Umbilical cord (tissue), 2 donors: Measurements from ENCODE around the gene HHLA2. TPM values are rescaled to one million over a fixed set of nuclear protein-coding genes. Genes with fewer than 3 reads are reported as not detected.
A peak's percentile ranks its signal among the peaks of the same experiment; 100 is the strongest.

ENCODE experiments used
- DNase-seq: peaks from one replicate; pipeline ENCODE4 v3.0.0-alpha.2; 2015; ENCODE audit warnings: low spot score
- total RNA-seq: library from RNA; depleted of rRNA; stranded (reverse); fragments of >200 nt; gene quantifications from one replicate; pipeline ENCODE4 v1.2.3, GENCODE V29; 2014; ENCODE audit warnings: low replicate concordance; ENCODE audit not compliant: insufficient read depth

Gene HHLA2
- total RNA-seq, 1 donor from 2014 or later, result 1.4 TPM

GRCh38 chr3:108298056-108298455, 1.7 kb downstream of the HHLA2 start:
- no peak for DNase-seq

- DNase-seq, result no peak
Measured at GRCh38 chr3:108300103-108300849, 3.9 kb downstream of the HHLA2 start.

- no peak for DNase-seq
Measured at GRCh38 chr3:108301695-108302404, 5.5 kb downstream of the HHLA2 start.

GRCh38 chr3:108302570-108302969, 6.2 kb downstream of the HHLA2 start:
- no peak for DNase-seq

- DNase-seq, result no peak
Measured at GRCh38 chr3:108305484-108306172, 9.3 kb downstream of the HHLA2 start.

GRCh38 chr3:108311797-108312196, 15.4 kb downstream of the HHLA2 start:
- DNase-seq, result peak; percentile 82

GRCh38 chr3:108312656-108313055, 16.3 kb downstream of the HHLA2 start:
- peak; percentile 60 for DNase-seq

GRCh38 chr3:108315767-108316301, 19.5 kb downstream of the HHLA2 start:
- no peak for DNase-seq

- peak; percentile 63 for DNase-seq
Measured at GRCh38 chr3:108319428-108320082, 23.2 kb downstream of the HHLA2 start.

GRCh38 chr3:108320746-108321350, 24.5 kb downstream of the HHLA2 start:
- DNase-seq, result no peak

GRCh38 chr3:108322352-108322751, 26.0 kb downstream of the HHLA2 start:
- DNase-seq, result no peak

- DNase-seq, result no peak
Measured at GRCh38 chr3:108324177-108324576, 27.8 kb downstream of the HHLA2 start.

- no peak for DNase-seq
Measured at GRCh38 chr3:108327168-108327567, 30.8 kb downstream of the HHLA2 start.

GRCh38 chr3:108328821-108329486, 32.6 kb downstream of the HHLA2 start:
- no peak for DNase-seq

- DNase-seq, result no peak
Measured at GRCh38 chr3:108329508-108329907, 33.2 kb downstream of the HHLA2 start.

- DNase-seq, result no peak
Measured at GRCh38 chr3:108329947-108330346, 33.6 kb downstream of the HHLA2 start.

GRCh38 chr3:108331792-108332191, 35.4 kb downstream of the HHLA2 start:
- no peak for DNase-seq

- DNase-seq, result no peak
Measured at GRCh38 chr3:108333961-108334360, 37.6 kb downstream of the HHLA2 start.

GRCh38 chr3:108334701-108335100, 38.4 kb downstream of the HHLA2 start:
- no peak for DNase-seq

GRCh38 chr3:108338901-108339545, 42.7 kb downstream of the HHLA2 start:
- DNase-seq, result no peak
